Measurements from ENCODE around the gene PDE8A.

- TF ChIP-seq ZNF184 (tag by site-specific recombination; IDR thresholded peaks at IDR 0.05), result no peak
- TF ChIP-seq REST (tag by site-specific recombination; IDR thresholded peaks at IDR 0.05), result no peak
- no peak for TF ChIP-seq ZNF24 (tag by site-specific recombination; IDR thresholded peaks at IDR 0.05)
- TF ChIP-seq ZNF18 (tag by site-specific recombination; IDR thresholded peaks at IDR 0.05), result no peak
- no peak for TF ChIP-seq ZNF548 (tag by site-specific recombination; IDR thresholded peaks at IDR 0.05)
- no peak for TF ChIP-seq MYNN (tag by site-specific recombination; IDR thresholded peaks at IDR 0.05; ENCODE audit: borderline replicate concordance)
- no peak for TF ChIP-seq CTCF (tag by site-specific recombination; IDR thresholded peaks at IDR 0.05)
These were observed 44.0 kb downstream of the PDE8A start for GRCh38 chr15:85025516-85026251.
